HFF-Myc (cell line): ENCODE measurements around the gene HTR1B.

ENCODE experiments used
- DNase-seq: peaks from one replicate; pipeline ENCODE4 v3.0.0-alpha.2; 2011; ENCODE audit warnings: low read depth; ENCODE audit errors: extremely low read depth
- H3K4me3 ChIP-seq: replicated peaks from 2 replicates; pipeline ENCODE4 v1.5.1; 2011; ENCODE audit warnings: low read depth, mild to moderate bottlenecking, control low read depth, low read length
- TF ChIP-seq, protein P1 (sequence below): IDR thresholded peaks from 2 replicates; pipeline ENCODE4 v1.5.1; 2012; ENCODE audit warnings: mild to moderate bottlenecking, low read depth, low read length, control low read depth; ENCODE audit errors: missing control alignments

The HTR1B gene

DNA sequence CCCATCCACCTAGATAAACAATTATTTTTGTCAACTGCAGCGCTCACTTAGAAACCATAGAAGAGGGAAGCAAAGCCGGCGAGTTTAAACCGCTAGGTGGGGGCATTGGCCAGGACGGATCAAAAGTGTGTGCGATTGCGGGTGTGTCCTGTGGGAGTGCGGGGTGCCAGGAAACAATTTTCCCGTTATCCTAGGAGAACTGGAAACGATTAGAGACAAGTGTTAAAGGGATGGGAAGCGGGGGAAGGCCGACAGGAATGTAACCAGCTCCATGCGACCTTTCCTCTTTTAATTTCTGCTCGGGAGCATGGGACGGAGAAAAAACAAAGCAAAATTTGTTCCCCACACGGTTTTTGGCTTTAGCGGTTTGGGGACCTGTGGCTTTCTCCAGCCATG lies 2.8 kb upstream of the HTR1B start:
- peak overlapping the region; percentile 42 for H3K4me3 ChIP-seq
- peak; percentile 65 for DNase-seq
- TF ChIP-seq, protein P1, sequence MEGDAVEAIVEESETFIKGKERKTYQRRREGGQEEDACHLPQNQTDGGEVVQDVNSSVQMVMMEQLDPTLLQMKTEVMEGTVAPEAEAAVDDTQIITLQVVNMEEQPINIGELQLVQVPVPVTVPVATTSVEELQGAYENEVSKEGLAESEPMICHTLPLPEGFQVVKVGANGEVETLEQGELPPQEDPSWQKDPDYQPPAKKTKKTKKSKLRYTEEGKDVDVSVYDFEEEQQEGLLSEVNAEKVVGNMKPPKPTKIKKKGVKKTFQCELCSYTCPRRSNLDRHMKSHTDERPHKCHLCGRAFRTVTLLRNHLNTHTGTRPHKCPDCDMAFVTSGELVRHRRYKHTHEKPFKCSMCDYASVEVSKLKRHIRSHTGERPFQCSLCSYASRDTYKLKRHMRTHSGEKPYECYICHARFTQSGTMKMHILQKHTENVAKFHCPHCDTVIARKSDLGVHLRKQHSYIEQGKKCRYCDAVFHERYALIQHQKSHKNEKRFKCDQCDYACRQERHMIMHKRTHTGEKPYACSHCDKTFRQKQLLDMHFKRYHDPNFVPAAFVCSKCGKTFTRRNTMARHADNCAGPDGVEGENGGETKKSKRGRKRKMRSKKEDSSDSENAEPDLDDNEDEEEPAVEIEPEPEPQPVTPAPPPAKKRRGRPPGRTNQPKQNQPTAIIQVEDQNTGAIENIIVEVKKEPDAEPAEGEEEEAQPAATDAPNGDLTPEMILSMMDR = peak; percentile 83

DNA sequence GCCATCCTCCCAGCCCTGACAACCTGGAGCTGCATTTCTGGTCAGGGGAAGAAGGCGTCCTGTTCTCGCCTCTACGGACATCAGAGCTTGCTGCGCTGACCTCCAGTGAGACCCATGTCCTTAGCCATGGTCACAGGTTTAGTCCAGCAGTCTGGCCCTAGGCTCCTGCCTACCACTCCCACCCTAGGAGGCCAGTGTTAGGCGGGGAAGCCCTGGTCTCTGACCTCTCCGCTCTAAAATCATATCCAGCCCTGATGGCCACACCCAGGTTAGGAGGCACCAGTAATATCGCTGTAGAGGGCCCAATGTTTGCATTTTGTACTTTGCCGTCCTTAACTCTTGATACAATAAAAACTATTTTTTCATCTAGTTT lies 1.2 kb upstream of the HTR1B start:
- DNase-seq = no peak
- TF ChIP-seq, protein P1 = no peak
- peak overlapping the region; percentile 51 for H3K4me3 ChIP-seq

DNA sequence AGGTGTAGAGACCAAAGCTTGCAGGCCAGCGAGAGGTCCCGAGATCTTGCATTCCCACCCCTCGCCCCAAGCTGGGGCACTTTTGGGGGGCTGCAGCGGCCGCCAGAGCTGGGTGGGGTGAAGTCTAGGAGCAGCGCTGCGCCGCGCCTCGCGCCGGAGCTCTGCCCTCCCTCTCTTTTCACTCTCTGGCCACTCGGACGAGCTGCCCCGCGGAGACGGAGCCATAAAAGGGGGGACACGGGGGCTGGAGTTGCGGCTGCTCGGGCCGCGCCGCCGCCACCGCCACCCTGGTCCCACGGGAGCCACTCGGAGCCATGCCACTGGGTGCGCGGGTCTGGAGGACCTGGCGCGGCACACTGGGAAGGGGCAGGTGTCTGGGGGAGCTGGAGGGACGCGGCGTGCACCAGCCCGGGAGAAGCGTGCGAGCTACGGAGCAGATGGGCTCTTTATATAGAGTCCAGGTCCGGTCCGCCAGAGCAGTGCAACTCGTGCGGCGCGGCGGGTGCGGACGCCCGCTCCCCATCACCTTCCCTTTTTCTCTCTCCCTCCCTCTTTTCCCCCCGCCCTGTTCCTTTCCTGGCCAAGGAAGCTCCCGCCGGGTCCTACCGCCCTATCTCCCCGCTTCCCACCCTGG lies 687 bp upstream of the HTR1B start:
- H3K4me3 ChIP-seq = peak overlapping the region; percentile 51
- TF ChIP-seq, protein P1 = no peak
- DNase-seq = no peak

DNA sequence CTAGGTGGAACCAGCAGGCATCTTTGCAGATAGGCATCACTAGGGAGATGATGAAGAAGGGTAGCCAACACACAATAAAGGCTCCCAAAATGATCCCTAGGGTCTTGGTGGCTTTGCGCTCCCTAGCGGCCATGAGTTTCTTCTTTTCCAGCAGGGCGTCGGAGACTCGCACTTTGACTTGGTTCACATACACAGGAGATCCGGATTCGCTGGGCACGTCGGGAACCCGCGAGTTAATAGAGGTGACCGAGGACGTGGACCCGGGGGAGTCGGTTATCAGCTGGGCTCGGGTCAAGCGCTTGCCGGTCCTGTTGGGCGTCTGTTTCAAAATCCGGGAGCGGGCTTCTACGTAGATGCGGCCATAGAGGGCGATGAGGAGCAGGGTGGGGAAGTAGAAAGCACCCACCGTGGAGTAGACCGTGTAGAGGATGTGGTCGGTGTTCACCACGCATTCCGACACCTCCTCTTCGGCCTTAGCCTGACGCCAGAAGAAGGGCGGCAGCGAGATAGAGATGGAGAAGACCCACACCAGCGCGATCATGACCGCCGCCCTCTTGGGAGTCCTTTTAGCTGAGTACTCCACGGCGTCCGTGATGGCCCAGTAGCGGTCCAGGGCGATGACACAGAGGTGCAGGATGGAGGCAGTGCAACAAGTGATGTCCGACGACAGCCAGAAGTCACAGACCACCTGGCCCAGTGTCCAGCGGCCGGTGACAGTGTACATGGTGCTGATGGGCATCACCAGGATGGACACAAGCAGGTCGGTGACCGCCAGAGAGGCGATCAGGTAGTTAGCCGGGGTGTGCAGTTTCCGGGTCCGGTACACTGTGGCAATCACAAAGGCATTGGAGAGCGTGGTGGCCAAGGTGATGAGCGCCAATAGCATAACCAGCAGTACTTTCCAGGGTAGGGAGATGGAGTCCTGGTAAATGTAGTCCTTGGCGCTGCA lies 658 bp downstream of the HTR1B start:
- TF ChIP-seq, protein P1 = peak; percentile 22
- H3K4me3 ChIP-seq = peak overlapping the region; percentile 51
- DNase-seq = no peak

DNA sequence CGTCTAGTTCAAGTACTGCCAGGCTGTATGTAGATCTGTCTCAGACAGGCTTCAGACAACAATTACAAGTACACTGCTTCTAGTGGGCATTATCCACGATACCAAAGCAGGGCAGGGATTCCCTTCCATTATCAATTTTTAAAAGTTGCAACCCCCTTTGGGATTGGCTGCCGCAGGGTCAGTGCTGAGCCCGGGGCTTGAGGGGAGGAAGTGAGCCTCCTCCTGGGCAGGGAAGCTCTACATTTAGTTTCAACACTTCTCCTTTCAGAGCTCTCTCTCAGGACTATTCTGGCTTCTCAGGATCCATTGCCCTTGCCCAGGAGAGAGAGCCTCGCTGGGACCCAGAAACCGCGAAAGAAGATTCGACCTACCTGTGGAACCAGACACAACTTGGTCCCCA lies 1.5 kb downstream of the HTR1B start:
- DNase-seq = no peak
- TF ChIP-seq, protein P1 = no peak
- peak overlapping the region; percentile 51 for H3K4me3 ChIP-seq

DNA sequence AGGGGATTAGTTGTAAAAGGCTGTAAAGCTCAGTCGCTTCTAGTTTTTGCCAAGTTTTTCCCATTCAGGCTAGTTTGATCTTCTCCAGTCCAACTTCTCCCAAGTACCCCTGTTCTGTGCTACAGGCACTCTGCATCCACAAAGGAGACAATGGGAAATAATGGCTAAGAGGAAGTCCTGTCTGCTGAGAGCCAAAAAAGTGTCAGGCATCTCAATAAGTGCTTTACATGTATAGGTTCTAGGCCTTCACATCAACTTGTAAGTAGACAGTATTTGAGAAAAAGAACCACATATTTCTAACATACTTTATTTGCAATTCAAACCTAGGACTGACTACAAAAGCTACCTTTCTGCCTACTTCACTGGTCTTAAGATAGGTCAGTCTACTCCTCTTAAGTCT lies 4.9 kb downstream of the HTR1B start:
- DNase-seq = no peak
- TF ChIP-seq, protein P1 = no peak
- H3K4me3 ChIP-seq = no peak overlapping the region
